Activated naive CD4-positive, alpha-beta T cell treated with anti-CD3 and anti-CD28 coated beads, Interleukin-2, amount 50 U/mL, for 72 hours (primary cell): ENCODE data around the gene NKAIN2. TPM values are rescaled to one million over a fixed set of nuclear protein-coding genes. Genes with fewer than 3 reads are reported as not detected.

Experiments used
- total RNA-seq, 2 donors: library from RNA; stranded (reverse); gene quantifications; one replicate each; pipeline ENCODE4 v1.2.3, GENCODE V29; 2022

Gene NKAIN2
- total RNA-seq, 2 donors from 2014 or later, result not detected

Other genes with a start within 250 kb of the NKAIN2 start
- not detected for gene TRDN, start 166.9 kb upstream of the NKAIN2 start, total RNA-seq